GM19035 (cell line): ENCODE measurements around the gene MTFP1.
"Not testable (repeated sequence)": the region's sequence is repeated elsewhere in the genome, so short reads cannot be mapped to it uniquely, and the experiment has no call there.

Experiments
- ATAC-seq: cut with Tn5 transposase; IDR thresholded peaks from one replicate; pipeline ENCODE4 v1.9.1; 2021; ENCODE audit not compliant: unreplicated experiment

Gene MTFP1

DNA sequence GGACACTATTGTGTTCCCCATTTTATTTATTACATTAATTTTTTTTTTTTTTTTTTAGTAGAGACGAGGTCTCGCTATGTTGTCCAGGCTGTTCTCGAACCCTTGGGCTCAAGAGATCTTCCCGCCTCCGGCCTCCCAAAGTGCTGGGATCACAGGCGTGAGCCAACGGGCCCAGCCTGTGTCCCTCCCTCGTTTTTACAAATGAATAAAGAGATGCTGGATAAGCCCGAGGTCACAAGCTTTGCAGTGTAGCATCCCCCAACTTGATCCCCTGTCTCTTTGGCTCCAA, 297 bp upstream of the MTFP1 start:
- ATAC-seq: no peak

GRCh38 chr22:30426388-30427353, 1.1 kb downstream of the MTFP1 start:
- no peak for ATAC-seq

- no peak for ATAC-seq
Measured at GRCh38 chr22:30427871-30428270, 2.3 kb downstream of the MTFP1 start.

GRCh38 chr22:30429887-30430286, 4.3 kb downstream of the MTFP1 start:
- ATAC-seq: no peak

DNA sequence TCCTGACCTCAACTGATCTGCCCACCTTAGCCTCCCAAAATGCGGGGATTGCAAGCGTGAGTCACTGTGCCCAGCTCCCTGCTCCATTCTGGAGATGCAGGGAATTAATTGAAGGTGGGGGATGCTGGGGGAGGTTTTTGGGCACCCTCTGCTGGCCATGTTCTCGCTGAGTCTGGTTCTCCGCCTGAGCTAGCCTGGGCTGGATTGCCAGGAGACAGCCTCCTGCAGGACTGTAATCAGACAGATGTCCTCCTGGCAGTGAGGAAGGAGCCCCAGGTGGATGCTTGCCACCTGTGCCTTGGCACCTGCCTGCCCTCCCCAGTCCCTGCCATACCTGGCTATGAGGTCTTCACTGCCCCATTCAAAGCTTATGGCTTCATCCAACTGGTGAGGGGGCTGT, 5.4 kb downstream of the MTFP1 start:
- no peak for ATAC-seq

- no peak for ATAC-seq
Measured at GRCh38 chr22:30432096-30432495, 6.5 kb downstream of the MTFP1 start.

- no peak for ATAC-seq
Measured at GRCh38 chr22:30432520-30432919, 7.0 kb downstream of the MTFP1 start.

GRCh38 chr22:30433227-30433626, 7.7 kb downstream of the MTFP1 start:
- no peak for ATAC-seq

DNA sequence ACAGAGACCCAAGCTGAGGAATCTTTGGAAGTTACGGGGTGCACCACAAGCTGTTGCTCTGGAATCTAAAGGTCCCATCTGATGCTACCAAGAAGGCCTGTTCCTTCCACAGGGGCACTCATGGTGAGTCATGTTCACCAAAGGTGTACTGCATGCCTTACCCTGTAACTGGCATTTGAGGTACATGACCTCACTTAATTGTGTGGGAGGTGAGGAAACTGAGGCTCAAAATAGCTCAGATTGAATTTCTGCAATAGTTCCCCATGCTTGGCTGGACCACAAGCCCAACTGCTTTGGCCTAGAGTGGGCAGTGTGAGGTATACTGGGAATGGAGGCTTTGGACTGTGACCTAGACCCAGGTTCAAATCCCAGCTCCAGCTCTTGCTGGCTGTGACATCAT, 8.2 kb downstream of the MTFP1 start:
- no peak for ATAC-seq

DNA sequence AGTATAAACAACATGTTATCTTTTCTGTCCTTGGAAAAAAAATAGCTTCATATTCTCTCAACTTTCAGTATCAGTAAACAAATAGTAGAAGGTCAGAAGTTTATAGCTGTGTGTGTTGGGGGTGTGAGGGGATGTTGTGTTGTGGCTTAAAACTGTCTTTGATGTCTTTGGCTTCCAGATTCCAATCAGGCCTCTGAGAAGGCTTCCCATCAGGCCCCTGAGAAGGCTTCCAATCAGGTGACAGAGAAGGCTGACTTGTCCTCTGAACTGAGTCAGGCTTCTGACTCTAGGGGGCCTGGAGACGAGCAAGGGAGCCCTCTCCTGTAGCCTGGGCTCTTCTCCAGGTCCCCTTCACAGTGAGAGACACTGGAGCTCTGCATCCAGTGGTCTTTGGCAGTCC, 9.3 kb downstream of the MTFP1 start:
- no peak for ATAC-seq

DNA sequence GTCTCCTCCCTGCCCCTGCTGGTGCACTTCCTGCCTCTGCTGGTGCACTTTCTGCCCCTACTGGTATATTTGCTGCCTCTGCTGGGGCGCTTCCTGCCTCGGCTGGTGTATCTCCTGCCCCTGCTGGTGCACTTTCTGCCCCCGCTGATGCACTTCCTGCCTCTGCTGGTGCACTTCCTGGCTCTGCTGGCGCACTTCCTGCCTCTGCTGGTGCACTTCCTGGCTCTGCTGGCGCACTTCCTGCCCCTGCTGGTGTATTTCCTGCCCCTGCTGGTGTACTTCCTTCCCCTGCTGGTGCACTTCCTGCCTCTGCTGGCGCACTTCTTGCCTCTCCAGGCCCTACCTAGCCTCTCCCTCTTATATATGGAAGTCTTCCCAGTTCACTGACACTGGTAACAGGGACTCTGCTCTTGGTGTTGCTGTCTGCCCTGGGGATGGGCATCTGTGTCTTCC, 10.1 kb downstream of the MTFP1 start:
- ATAC-seq: no peak

DNA sequence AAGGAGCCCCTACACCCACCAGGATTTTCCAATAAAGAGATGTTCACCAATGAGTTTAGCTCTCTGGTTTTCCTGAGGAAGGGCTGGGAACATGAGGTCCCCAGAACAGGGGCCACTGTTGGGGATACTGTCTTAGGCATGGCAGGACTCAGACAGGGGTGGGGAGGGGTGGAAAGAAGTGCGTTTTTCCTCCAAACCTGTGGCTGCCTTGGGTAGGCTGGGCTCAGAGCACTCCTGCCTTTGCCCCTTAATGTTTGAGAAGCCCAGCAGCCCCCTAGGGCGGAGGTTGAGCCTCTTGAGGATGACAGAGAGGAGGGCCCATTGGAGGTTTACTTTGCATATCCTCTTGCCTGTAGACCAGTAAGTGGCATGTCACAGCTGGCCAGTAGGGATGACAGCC, 10.6 kb downstream of the MTFP1 start:
- ATAC-seq: no peak

GRCh38 chr22:30438559-30438958, 13.0 kb downstream of the MTFP1 start:
- ATAC-seq: no peak

DNA sequence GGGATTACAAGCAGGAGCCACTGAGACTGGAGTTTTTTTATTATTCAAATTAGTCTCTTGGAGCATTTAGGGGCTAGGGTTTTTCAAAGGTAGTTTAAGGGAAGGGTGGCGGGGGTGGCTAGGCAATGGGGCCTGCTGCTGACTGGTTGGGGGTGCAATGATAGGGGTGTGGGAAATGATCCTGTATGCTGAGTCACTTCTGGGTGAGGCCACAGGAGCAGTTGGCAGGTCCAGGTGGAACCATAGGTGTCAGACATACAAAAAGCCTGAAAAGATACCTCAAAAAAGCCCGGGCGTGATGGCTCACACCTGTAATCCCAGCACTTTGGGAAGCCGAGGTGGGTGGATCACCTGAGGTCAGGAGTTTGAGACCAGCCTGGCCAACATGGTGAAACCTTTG, 13.7 kb downstream of the MTFP1 start:
- no peak for ATAC-seq

- ATAC-seq: no peak
Measured at GRCh38 chr22:30439836-30440235, 14.3 kb downstream of the MTFP1 start.

DNA sequence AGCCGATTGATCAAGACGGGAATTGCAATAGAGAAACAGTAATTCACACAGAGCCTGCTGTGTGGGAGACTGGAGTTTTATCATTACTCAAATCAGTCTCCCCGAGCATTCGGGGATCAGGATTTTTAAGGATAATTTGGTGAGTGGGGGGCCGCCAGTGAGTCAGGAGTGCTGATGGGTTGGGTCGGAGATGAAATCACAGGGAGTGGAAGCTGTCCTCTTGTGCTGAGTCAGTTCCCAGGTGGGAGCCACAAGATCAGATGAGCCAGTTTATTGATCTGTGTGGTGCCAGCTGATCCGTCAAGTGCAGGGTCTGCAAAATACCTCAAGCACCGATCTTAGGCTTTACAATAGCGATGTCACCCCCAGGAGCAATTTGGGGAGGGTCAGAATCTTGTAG, 15.5 kb downstream of the MTFP1 start:
- ATAC-seq: no peak

DNA sequence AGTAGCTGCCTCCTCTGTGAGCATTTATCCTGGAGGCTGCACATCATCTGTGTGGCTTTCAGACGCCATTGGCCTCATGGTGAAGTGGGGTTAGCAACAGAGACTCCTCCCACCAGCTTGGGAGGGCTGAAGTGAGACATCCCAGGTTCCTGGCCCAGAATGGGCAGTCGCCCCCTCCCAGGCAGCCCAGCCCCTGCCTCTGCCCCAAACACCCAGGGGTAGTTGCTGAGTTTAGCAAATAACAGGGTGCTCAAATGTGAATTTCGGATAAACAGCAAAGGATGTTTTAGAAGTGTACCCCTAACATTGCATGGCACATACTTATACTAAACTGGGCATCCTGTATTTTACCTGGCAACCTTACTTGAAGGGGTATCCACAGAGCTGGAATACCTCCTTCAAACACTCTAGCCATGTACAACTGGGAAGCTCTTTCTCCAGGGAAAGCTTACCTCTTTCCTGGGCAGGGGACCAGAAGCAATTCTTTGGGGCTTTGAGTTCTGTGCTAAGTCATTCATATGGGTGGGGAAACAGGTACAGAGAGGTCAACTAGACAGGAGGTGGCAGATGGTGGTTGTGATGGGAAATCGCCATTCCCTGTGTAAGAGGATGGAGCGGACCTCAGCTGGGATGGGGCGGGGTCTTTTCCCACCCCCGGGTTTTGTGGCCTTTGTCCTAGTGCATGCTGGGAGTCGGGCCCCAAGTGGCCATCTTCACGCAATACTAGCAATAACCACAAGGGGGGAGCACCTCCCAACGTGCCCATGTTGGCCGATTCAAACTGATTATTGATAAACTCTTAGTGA, 19.3 kb downstream of the MTFP1 start:
- no peak for ATAC-seq

DNA sequence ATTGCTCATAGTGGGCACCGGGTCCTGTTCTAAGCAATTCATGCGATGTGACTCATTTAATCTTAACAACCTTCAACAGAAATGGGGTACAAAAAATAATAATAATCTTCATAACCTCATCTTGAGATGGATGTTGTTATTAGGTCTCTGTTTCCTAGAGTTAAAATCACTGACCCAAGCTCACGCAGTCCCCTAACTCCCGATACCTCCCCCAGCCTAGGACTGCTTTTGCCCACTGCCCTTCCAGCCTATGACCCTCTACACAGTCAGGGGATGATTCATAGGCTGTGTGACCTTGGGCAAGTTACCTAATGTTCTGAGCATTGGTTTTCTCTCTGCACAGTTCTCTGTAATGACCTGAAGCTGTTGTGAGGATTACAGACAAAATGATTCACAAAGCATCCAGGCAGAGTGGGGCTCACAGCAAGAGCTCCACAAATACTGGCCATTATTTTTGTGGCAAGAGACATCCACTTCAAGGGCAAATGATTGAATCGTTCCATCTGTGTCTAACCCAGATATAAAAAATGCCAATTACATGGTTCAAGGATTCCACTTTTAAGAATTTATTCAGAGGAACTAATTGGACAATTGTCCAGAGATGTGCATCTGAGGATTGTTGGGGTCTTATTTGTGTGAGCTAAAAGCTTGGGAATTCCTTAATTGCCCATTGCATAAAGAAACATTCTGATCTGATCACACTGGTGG, 20.0 kb downstream of the MTFP1 start:
- no peak for ATAC-seq

- no peak for ATAC-seq
Measured at GRCh38 chr22:30447656-30448055, 22.1 kb downstream of the MTFP1 start.

- not testable (repeated sequence) for ATAC-seq
Measured at GRCh38 chr22:30451488-30451887, 25.9 kb downstream of the MTFP1 start.

DNA sequence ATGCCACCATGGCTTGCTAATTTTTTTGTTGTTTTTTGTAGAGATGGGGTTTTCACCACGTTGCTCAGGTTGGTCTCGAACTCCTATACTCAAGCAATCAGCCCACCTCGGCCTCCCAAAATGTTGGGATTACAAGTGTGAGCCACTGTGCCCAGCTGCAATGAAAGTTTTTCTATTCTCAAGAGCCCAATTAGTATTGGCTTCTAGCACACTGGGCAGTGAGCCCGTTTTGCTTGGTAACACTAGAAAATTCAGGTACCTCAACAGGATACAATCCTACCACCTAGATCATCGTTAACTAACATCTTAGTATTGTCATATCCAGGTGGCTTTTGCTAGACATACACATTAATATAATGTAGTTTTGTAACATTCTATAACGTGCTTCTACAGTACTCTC, 27.3 kb downstream of the MTFP1 start:
- no peak for ATAC-seq
